Caco-2 (cell line): Measurements from ENCODE around the gene DHX15. TPM values are rescaled to one million over a fixed set of nuclear protein-coding genes. Genes with fewer than 3 reads are reported as not detected.

Source experiments
- BruUV-seq: library from RNA; stranded (reverse); fragments of 400-500 nt; replicated peaks from 2 replicates; lab custom pipeline; 2021; lab: Mats Ljungman, UMichigan
- CTCF ChIA-PET: fragments of 300-600 bp; sonication (Branson Sonifier 250); formaldehyde crosslinking; loops from one replicate; lab custom pipeline; 2022; ENCODE audit warnings: antibody characterized with exemption; lab: Charles Lee
- POLR2A ChIA-PET: fragments of 300-600 bp; sonication (Branson Sonifier 250); formaldehyde crosslinking; loops from one replicate; lab custom pipeline; 2022; ENCODE audit warnings: antibody characterized with exemption; lab: Charles Lee
- DNase-seq, 2 experiments: peaks; one replicate each; pipeline versions ENCODE4 v3.0.0 to v3.0.0-alpha.2; 2020 to 2022
- H3K27me3 ChIP-seq: replicated peaks from 2 replicates; pipeline ENCODE4 v1.6.0; 2011; ENCODE audit warnings: low read length; ENCODE audit not compliant: control insufficient read depth, insufficient read depth
- H3K36me3 ChIP-seq: 2 replicates; pipeline ENCODE4 v1.5.1; 2011; ENCODE audit warnings: low read length; ENCODE audit not compliant: control insufficient read depth, insufficient read depth
- H3K4me1 ChIP-seq: fragments of 250-450 bp; sonication (Bioruptor Pico); 2 replicates; pipeline ENCODE4 v1.5.1; 2020; ENCODE audit warnings: mild to moderate bottlenecking
- H3K4me3 ChIP-seq: 2 replicates; pipeline ENCODE4 v1.5.1; 2011; ENCODE audit warnings: low read depth, mild to moderate bottlenecking, control low read depth, low read length
- H3K9me3 ChIP-seq: fragments of 250-450 bp; sonication (Bioruptor Pico); 2 replicates; pipeline ENCODE4 v1.5.1; 2020; ENCODE audit warnings: mild to moderate bottlenecking, moderate library complexity
- H3K27ac Mint-ChIP-seq: one replicate; pipeline ENCODE4 v1.8.0; 2022; ENCODE audit warnings: mixed read lengths; ENCODE audit not compliant: unreplicated experiment
- H3K27me3 Mint-ChIP-seq: one replicate; pipeline ENCODE4 v1.8.0; 2022; ENCODE audit warnings: mixed read lengths; ENCODE audit not compliant: insufficient read depth, unreplicated experiment
- H3K36me3 Mint-ChIP-seq: one replicate; pipeline ENCODE4 v1.8.0; 2022; ENCODE audit warnings: mild to moderate bottlenecking, mixed read lengths; ENCODE audit not compliant: insufficient read depth, unreplicated experiment
- H3K4me1 Mint-ChIP-seq: one replicate; pipeline ENCODE4 v1.8.0; 2022; ENCODE audit warnings: low read depth, mixed read lengths; ENCODE audit not compliant: unreplicated experiment
- H3K4me3 Mint-ChIP-seq: one replicate; pipeline ENCODE4 v1.8.0; 2022; ENCODE audit warnings: mild to moderate bottlenecking, moderate library complexity, mixed read lengths; ENCODE audit not compliant: unreplicated experiment
- H3K9me3 Mint-ChIP-seq: one replicate; pipeline ENCODE4 v1.8.0; 2022; ENCODE audit warnings: mixed read lengths; ENCODE audit not compliant: unreplicated experiment
- CTCF ChIP-seq, 2 experiments: fragments of 200-600 bp in 1 of 2; IDR thresholded peaks; 1 replicate in 1 of 2; 2 replicates in 1 of 2; pipeline versions ENCODE4 v1.5.1 to v1.8.0; 2011 to 2022; ENCODE audit warnings: antibody characterized with exemption in 1 of 2, control low read depth in 1 of 2, inconsistent platforms in 1 of 2, low read depth in 1 of 2, low read length in 1 of 2, mild to moderate bottlenecking in 1 of 2, moderate library complexity in 1 of 2; ENCODE audit not compliant: insufficient read depth in 1 of 2, severe bottlenecking in 1 of 2, unreplicated experiment in 1 of 2
- intact Hi-C: fragments of 100-400 bp; cut with micrococcal nuclease; formaldehyde crosslinking; loops from one replicate; pipeline ENCODE4 v1.10.0; 2022; ENCODE audit not compliant: unreplicated experiment
- total RNA-seq: library from RNA; stranded (reverse); gene quantifications from 2 replicates; pipeline ENCODE4 v1.2.3, GENCODE V29; 2022

The DHX15 gene
- total RNA-seq, 1 experiment from 2014 or later, result 154 TPM

- Histone ChIP-seq H3K36me3 (peaks cover 4% of the 10 kb centered on the region), H3K9me3 (no peaks in the 10 kb centered on the region), H3K4me3 (no peak overlapping the region), H3K4me1 (peaks cover 30% of the 10 kb centered on the region), H3K27me3 (no peaks in the 10 kb centered on the region)
- no peaks in the 10 kb centered on the region for H3K27me3 Mint-ChIP-seq
- intact Hi-C loops, result loop anchor here (5.0 kb wide), 2 partner anchors 73 to 88 kb away; no protein-coding TSS in a partner anchor
- no peaks in the 10 kb centered on the region for H3K9me3 Mint-ChIP-seq
- H3K36me3 Mint-ChIP-seq, result peaks cover 89% of the 10 kb centered on the region
- BruUV-seq, result no TSS peak
- no peak overlapping the region for H3K4me3 Mint-ChIP-seq
- peaks cover 24% of the 10 kb centered on the region for H3K4me1 Mint-ChIP-seq
- no peak for TF ChIP-seq CTCF (IDR thresholded peaks at IDR 0.05; ENCODE audit: insufficient read depth in 1 of 2, low read depth in 1 of 2, low read length in 1 of 2, severe bottlenecking in 1 of 2, unreplicated experiment in 1 of 2)
- DNase-seq, result no peak
- ChIA-PET POLR2A (no interaction called here), CTCF (interaction anchor here (0.6 kb wide), 1 partner anchor 97 kb away, joined by 5 read pairs; no protein-coding TSS in a partner anchor)
- H3K27ac Mint-ChIP-seq, result no peak overlapping the region
Observed at GRCh38 chr4:24569662-24570061, 14.7 kb downstream of the DHX15 start.

- H3K4me1 Mint-ChIP-seq, result peaks cover 19% of the 10 kb centered on the region
- no TSS peak for BruUV-seq
- no peaks in the 10 kb centered on the region for H3K9me3 Mint-ChIP-seq
- Histone ChIP-seq H3K9me3 (no peaks in the 10 kb centered on the region), H3K27me3 (no peaks in the 10 kb centered on the region), H3K36me3 (peaks cover 2% of the 10 kb centered on the region), H3K4me1 (peaks cover 27% of the 10 kb centered on the region), H3K4me3 (no peak overlapping the region)
- POLR2A ChIA-PET, result no interaction called here
- H3K27me3 Mint-ChIP-seq, result no peaks in the 10 kb centered on the region
- TF ChIP-seq CTCF (IDR thresholded peaks at IDR 0.05; ENCODE audit: insufficient read depth in 1 of 2, low read depth in 1 of 2, low read length in 1 of 2, severe bottlenecking in 1 of 2, unreplicated experiment in 1 of 2), result no peak
- DNase-seq, result no peak
- peaks cover 89% of the 10 kb centered on the region for H3K36me3 Mint-ChIP-seq
- H3K27ac Mint-ChIP-seq, result no peak overlapping the region
- no peak overlapping the region for H3K4me3 Mint-ChIP-seq
- intact Hi-C loops, result loop anchor here (5.0 kb wide), 2 partner anchors 74 to 89 kb away; no protein-coding TSS in a partner anchor
- CTCF ChIA-PET, result no interaction called here
Observed at GRCh38 chr4:24568425-24568824, 15.9 kb downstream of the DHX15 start.

GRCh38 chr4:24565054-24565453 lies 19.3 kb downstream of the DHX15 start:
- no TSS peak for BruUV-seq
- POLR2A ChIA-PET, result interaction anchor here (1.5 kb wide), 1 partner anchor 19 kb away, joined by 6 read pairs; the partner anchor contains the start of gene DHX15
- Mint-ChIP-seq H3K27me3 (no peaks in the 10 kb centered on the region), H3K4me3 (peak overlapping the region; percentile 33), H3K9me3 (no peaks in the 10 kb centered on the region), H3K36me3 (peaks cover 80% of the 10 kb centered on the region), H3K4me1 (peaks cover 14% of the 10 kb centered on the region), H3K27ac (no peak overlapping the region)
- H3K4me1 ChIP-seq, result peaks cover 27% of the 10 kb centered on the region
- intact Hi-C loops, result loop anchor here (1.0 to 5.0 kb wide), 4 partner anchors 9 to 122 kb away; no protein-coding TSS in a partner anchor
- DNase-seq, result peak in 1 of 2 experiments; percentile 15
- CTCF ChIA-PET, result interaction anchor here (0.7 kb wide), 1 partner anchor 123 kb away, joined by 3 read pairs; no protein-coding TSS in a partner anchor
- no peak overlapping the region for H3K4me3 ChIP-seq
- no peaks in the 10 kb centered on the region for H3K27me3 ChIP-seq
- TF ChIP-seq CTCF (IDR thresholded peaks at IDR 0.05; ENCODE audit: insufficient read depth in 1 of 2, low read depth in 1 of 2, low read length in 1 of 2, severe bottlenecking in 1 of 2, unreplicated experiment in 1 of 2), result no peak
- peaks cover 3% of the 10 kb centered on the region; the same call in 1 of the 2 replicates for H3K36me3 ChIP-seq
- H3K9me3 ChIP-seq, result no peaks in the 10 kb centered on the region
